K562 (cell line): Measurements from ENCODE around the gene EHD2. TPM values are rescaled to one million over a fixed set of nuclear protein-coding genes. Genes with fewer than 3 reads are reported as not detected.

Experiments
- AFF1 ChIP-seq, 2 experiments: fragments of 450-650 bp; IDR thresholded peaks; 2 replicates each; pipeline ENCODE4 v1.6.1; 2018; ENCODE audit warnings: mild to moderate bottlenecking in 2 of 2, low read depth in 1 of 2; ENCODE audit not compliant: partially characterized antibody in 2 of 2
- BRCA1 ChIP-seq, 2 experiments: fragments of 450-650 bp in 1 of 2; sonication (generic) in 1 of 2; formaldehyde crosslinking in 1 of 2; IDR thresholded peaks; 2 replicates each; pipeline versions ENCODE4 v1.5.0 to v1.6.1; 2017 to 2020; ENCODE audit warnings: mild to moderate bottlenecking in 1 of 2, missing genetic modification reagents in 1 of 2
- CBX8 ChIP-seq: fragments of 200-600 bp; sonication (generic); IDR thresholded peaks from 2 replicates; pipeline ENCODE4 v1.6.1; 2012; ENCODE audit warnings: borderline replicate concordance, mixed run types, low read depth, mild to moderate bottlenecking, moderate library complexity, mixed read lengths, low read length, control low read depth, inconsistent platforms; ENCODE audit not compliant: poor library complexity, severe bottlenecking; ENCODE audit errors: extremely low read depth
- CCAR2 ChIP-seq: fragments of 200-400 bp; formaldehyde crosslinking; IDR thresholded peaks from 2 replicates; pipeline ENCODE4 v1.6.1; 2017; ENCODE audit warnings: mild to moderate bottlenecking, low read depth, low read length
- CREB5 ChIP-seq: fragments of 250-450 bp; sonication (Bioruptor Pico); IDR thresholded peaks from 2 replicates; pipeline ENCODE4 v1.5.0; 2020; ENCODE audit warnings: mild to moderate bottlenecking
- ETS2 ChIP-seq: IDR thresholded peaks from 2 replicates; pipeline ENCODE4 v1.6.1; 2016; ENCODE audit warnings: borderline replicate concordance, missing genetic modification characterization, mild to moderate bottlenecking, moderate library complexity, missing compliant biosample characterization; ENCODE audit not compliant: poor library complexity, severe bottlenecking
- JUND ChIP-seq, 2 experiments: IDR thresholded peaks; 2 replicates in 1 of 2; 3 replicates in 1 of 2; pipeline ENCODE4 v1.6.1; 2011; ENCODE audit warnings: borderline replicate concordance in 2 of 2, low read depth in 2 of 2, low read length in 2 of 2, improper control_type of control experiment in 1 of 2, missing biosample characterization in 1 of 2, missing genetic modification characterization in 1 of 2, missing genetic modification reagents in 1 of 2
- MBD1 ChIP-seq: fragments of 250-450 bp; sonication (Bioruptor Pico); IDR thresholded peaks from 2 replicates; pipeline ENCODE4 v1.8.0; 2022; ENCODE audit warnings: inconsistent platforms
- NFATC3 ChIP-seq: fragments of 450-650 bp; IDR thresholded peaks from 2 replicates; pipeline ENCODE4 v1.6.1; 2017; ENCODE audit warnings: mild to moderate bottlenecking
- PHB ChIP-seq: fragments of 250-450 bp; sonication (Bioruptor Pico); IDR thresholded peaks from 2 replicates; pipeline ENCODE4 v1.5.0; 2021
- RFX5 ChIP-seq: IDR thresholded peaks from 2 replicates; pipeline ENCODE4 v1.6.1; 2011; ENCODE audit warnings: low read depth, mild to moderate bottlenecking, improper control_type of control experiment, low read length
- ZNF146 ChIP-seq: IDR thresholded peaks from one replicate; pipeline ENCODE4 v1.6.1; 2018; ENCODE audit warnings: missing compliant biosample characterization; ENCODE audit not compliant: unreplicated experiment
- polyA plus RNA-seq, 8 experiments: library from polyadenylated mRNA; depleted of rRNA in 4 of 8; stranded (reverse) in 5 of 8; unstranded in 3 of 8; fragments of >200 nt; fragmentation: Nextera tagmentation in 2 of 8; fragmentation: Illumina TruSeq in 1 of 8; extraction: Ambion mirVana in 2 of 8; extraction: Trizol in 1 of 8; gene quantifications; 2 replicates each; pipeline versions ENCODE4 v1.2.1 to v1.2.3, GENCODE V29; 2011 to 2014; ENCODE audit warnings: inconsistent platforms in 1 of 8, missing spikeins in 1 of 8
- total RNA-seq, 7 experiments: library from RNA; depleted of rRNA in 6 of 7; stranded (reverse); fragments of >200 nt in 6 of 7; fragmentation: Illumina TruSeq in 2 of 7; extraction: Trizol in 2 of 7; gene quantifications; 2 replicates each; pipeline versions ENCODE4 v1.2.1 to v1.2.3, GENCODE V29; 2011 to 2021; ENCODE audit warnings: low replicate concordance in 1 of 7
- TF ChIP-seq, protein P1 (sequence below): fragments of 250-450 bp; sonication (Bioruptor Pico); IDR thresholded peaks from 2 replicates; pipeline ENCODE4 v1.5.1; 2021; ENCODE audit warnings: mild to moderate bottlenecking
- TF ChIP-seq, protein P2 (sequence below): fragments of 450-650 bp; IDR thresholded peaks from 2 replicates; pipeline ENCODE4 v1.6.1; 2017; ENCODE audit warnings: antibody characterized with exemption

The EHD2 gene
- total and polyA plus RNA-seq, 9 of the 15 experiments (the other 6 are each of a cell fraction or from before 2014, with no cell fraction given): 1.7 to 32.2 (median 3.0) TPM

GRCh38 chr19:47707135-47707925 is 5.9 kb upstream of the EHD2 start (continued):
- TF ChIP-seq AFF1 (IDR thresholded peaks at IDR 0.05; ENCODE audit: low read depth in 1 of 2, partially characterized antibody in 2 of 2): peak in 1 of 2 experiments; percentile 29
- no peak for TF ChIP-seq NFATC3
- TF ChIP-seq BRCA1 (IDR thresholded peaks at IDR 0.05): no peak
- no peak for TF ChIP-seq BRCA1 (CRISPR knock-in tag; IDR thresholded peaks at IDR 0.05)
- no peak for TF ChIP-seq CREB5
- TF ChIP-seq PHB: no peak
- TF ChIP-seq, protein P1, sequence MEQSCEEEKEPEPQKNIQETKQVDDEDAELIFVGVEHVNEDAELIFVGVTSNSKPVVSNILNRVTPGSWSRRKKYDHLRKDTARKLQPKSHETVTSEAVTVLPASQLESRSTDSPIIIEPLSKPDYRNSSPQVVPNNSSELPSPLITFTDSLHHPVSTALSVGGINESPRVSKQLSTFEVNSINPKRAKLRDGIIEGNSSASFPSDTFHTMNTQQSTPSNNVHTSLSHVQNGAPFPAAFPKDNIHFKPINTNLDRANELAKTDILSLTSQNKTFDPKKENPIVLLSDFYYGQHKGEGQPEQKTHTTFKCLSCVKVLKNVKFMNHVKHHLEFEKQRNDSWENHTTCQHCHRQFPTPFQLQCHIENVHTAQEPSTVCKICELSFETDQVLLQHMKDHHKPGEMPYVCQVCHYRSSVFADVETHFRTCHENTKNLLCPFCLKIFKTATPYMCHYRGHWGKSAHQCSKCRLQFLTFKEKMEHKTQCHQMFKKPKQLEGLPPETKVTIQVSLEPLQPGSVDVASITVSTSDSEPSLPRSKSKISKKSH (CRISPR knock-in tag): no peak
- TF ChIP-seq MBD1 (CRISPR knock-in tag): no peak
- no peak for TF ChIP-seq CBX8
- peak; percentile 37; the same call in 1 of the 2 replicates for TF ChIP-seq JUND (IDR thresholded peaks at IDR 0.05; ENCODE audit: borderline replicate concordance, low read depth, low read length)
- no peak for TF ChIP-seq JUND (tag; IDR thresholded peaks at IDR 0.05; ENCODE audit: borderline replicate concordance, low read depth, low read length)
- TF ChIP-seq, protein P2, sequence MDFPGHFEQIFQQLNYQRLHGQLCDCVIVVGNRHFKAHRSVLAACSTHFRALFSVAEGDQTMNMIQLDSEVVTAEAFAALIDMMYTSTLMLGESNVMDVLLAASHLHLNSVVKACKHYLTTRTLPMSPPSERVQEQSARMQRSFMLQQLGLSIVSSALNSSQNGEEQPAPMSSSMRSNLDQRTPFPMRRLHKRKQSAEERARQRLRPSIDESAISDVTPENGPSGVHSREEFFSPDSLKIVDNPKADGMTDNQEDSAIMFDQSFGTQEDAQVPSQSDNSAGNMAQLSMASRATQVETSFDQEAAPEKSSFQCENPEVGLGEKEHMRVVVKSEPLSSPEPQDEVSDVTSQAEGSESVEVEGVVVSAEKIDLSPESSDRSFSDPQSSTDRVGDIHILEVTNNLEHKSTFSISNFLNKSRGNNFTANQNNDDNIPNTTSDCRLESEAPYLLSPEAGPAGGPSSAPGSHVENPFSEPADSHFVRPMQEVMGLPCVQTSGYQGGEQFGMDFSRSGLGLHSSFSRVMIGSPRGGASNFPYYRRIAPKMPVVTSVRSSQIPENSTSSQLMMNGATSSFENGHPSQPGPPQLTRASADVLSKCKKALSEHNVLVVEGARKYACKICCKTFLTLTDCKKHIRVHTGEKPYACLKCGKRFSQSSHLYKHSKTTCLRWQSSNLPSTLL: no peak
- TF ChIP-seq ETS2: no peak
- no peak for TF ChIP-seq ZNF146
- TF ChIP-seq CCAR2: no peak
- TF ChIP-seq RFX5: no peak
